Measurements from ENCODE around the gene CCDC187.

The CCDC187 gene

DNA sequence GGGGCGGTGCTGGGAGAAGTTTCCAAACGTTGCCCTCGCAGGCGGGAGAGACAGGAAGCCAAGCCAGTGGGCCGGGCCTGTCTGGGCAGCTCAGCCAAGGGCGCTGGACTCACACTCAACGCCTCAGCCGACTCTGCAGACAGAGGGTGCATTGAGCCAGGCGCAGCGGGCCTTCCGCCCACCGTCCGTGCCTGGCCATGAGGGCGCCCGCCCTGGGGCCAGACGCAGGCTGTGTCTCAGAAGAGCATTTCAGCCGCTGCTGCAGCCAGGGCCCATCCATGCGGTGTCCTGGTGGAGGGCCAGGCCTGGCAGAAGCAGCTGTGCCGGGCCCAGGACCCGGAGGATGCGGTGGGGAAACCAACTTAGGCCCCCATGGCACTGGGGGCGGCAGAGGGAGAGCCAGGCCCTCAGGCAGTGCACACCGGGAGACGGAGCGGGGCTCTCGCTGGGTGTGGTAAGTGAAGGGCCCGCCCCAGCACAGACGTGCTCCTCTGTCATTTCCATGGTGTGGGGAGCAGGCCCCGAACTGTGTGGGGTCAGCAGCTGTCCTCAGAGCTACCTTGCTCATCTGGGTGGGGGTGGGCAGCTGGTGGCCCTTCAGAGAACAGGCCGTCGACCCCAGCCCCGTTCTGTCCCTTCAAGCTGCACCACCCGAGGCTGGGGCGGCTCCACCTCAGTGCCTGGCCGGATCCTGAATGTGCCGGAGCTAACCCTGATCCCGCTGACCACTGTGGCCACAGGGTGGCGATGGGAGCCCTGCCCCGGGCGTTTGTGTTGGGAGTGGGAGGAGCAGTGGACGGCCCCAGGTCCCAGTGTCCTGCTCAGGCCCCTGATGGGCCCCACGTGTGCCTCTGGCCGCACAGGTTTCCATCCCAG is 41.6 kb upstream of the CCDC187 start:
- FAIRE-seq (no peak), DNase-seq (ENCODE audit: insufficient read length, low spot score) (no peak)
- no peak for TF ChIP-seq TAF1 (IDR thresholded peaks at IDR 0.05; ENCODE audit: low read depth, low read length)
- TF ChIP-seq POLR2AphosphoS5 (IDR thresholded peaks at IDR 0.05; ENCODE audit: low read depth, low read length): no peak
- TF ChIP-seq POLR2A (IDR thresholded peaks at IDR 0.05; ENCODE audit: low read depth, low read length): no peak
- TF ChIP-seq SPI1 (IDR thresholded peaks at IDR 0.05; ENCODE audit: low read depth, low read length): no peak
- no peak for TF ChIP-seq PAX5 (IDR thresholded peaks at IDR 0.05; ENCODE audit: insufficient read depth, low read length, severe bottlenecking)
- no peak for TF ChIP-seq POU2F2 (IDR thresholded peaks at IDR 0.05; ENCODE audit: low read depth, low read length)

DNA sequence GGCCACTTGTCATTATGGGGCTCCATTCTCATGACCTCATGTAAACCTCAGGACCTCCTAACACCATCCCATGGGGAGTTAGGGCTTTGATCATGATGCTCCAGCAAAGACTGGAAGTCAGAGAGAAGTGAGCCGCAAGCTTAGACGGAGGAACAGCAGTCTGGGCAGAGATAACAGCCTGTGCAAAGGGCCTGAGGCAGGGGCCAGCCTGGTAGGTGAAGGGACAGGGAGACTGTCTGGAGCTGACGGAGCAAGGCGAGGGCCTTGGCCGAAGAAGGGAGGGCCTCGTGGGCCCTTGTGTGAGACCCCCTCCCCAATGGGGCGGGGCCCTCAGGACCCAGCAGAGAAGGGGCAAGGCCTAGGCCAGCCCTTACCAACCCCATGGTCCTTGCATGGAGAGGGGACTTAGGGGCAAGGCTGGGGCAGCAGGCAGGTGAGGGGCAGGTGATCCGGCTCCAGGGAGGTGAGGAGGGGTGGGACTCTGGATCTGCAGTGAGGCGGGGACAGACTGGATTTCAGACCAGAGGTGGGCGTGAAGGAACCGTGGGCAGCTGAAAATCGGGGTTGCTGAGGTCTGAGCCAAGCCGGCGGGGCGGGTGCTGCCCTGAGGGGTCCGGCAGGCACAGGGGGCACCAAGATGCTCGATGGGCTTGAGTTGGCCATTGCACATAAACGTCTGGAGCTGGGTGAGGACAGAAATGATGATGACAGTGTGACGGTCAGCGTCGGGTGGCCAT is 40.8 kb upstream of the CCDC187 start:
- no peak for FAIRE-seq
- TF ChIP-seq TAF1 (IDR thresholded peaks at IDR 0.05; ENCODE audit: low read depth, low read length): no peak
- TF ChIP-seq SPI1 (IDR thresholded peaks at IDR 0.05; ENCODE audit: low read depth, low read length): no peak
- no peak for TF ChIP-seq POLR2AphosphoS5 (IDR thresholded peaks at IDR 0.05; ENCODE audit: low read depth, low read length)
- no peak for TF ChIP-seq PAX5 (IDR thresholded peaks at IDR 0.05; ENCODE audit: insufficient read depth, low read length, severe bottlenecking)
- no peak for TF ChIP-seq POU2F2 (IDR thresholded peaks at IDR 0.05; ENCODE audit: low read depth, low read length)
- no peak for TF ChIP-seq POLR2A (IDR thresholded peaks at IDR 0.05; ENCODE audit: low read depth, low read length)
- DNase-seq (ENCODE audit: insufficient read length, low spot score): no peak

DNA sequence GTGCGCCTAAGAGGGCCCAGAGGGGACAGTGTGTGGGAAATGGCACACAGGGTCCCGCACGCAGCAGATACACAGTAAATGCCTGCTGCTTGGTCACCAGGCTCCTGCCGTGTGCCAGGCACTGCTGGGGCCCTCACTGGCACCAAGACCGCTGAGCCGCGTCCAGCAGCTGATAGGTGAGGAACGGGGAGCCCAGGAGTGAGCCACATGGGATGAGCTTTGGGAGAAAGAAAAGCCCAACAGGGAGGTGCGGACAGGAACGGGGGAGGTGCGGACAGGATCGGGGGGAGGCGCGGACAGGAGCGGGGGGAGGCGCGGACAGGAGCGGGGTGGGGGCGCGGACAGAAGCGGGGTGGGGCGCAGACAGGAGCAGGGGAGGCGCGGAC is 40.0 kb upstream of the CCDC187 start:
- DNase-seq (ENCODE audit: insufficient read length, low spot score) (no peak), FAIRE-seq (no peak)
- TF ChIP-seq POU2F2 (IDR thresholded peaks at IDR 0.05; ENCODE audit: low read depth, low read length) (no peak), PAX5 (IDR thresholded peaks at IDR 0.05; ENCODE audit: insufficient read depth, low read length, severe bottlenecking) (no peak), SPI1 (IDR thresholded peaks at IDR 0.05; ENCODE audit: low read depth, low read length) (no peak), POLR2A (IDR thresholded peaks at IDR 0.05; ENCODE audit: low read depth, low read length) (no peak), TAF1 (IDR thresholded peaks at IDR 0.05; ENCODE audit: low read depth, low read length) (no peak), POLR2AphosphoS5 (IDR thresholded peaks at IDR 0.05; ENCODE audit: low read depth, low read length) (no peak)

DNA sequence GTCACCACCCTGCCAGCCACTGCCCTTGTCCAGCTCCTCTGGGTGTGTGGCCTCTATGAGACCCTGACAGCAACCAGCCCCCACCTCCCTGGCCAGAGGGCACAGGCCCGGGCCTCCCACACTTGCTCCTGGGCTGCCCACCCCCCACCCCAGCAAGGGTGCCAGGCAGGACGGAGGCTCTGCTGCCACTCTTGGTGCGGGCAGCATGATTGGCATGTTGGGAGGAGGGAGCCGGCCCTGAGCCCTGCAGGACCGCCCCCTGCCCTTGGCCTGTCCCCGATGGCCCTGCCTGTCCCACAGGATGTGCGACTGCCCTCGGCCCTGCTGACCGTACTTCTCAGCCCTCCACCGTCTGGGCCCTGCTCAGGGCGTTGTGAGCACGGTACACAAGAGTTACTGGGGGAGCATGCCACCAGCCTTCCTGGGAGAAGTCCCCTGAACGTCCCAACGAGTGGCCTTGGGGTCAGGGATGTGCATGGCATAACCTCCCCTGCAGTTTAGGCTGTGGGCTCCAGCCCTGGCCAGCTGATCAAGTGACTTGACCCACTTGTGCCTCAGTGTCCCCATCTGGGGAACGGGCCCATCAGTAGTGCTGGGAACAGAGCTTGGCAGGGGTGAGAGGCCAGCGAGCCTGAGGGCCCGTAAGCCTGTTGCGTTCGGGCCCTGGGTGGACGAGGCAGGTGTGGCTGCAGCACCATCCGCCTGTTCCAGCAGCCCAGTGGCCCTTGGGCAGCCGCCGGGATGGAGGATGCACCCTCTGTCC is 39.4 kb upstream of the CCDC187 start:
- DNase-seq (ENCODE audit: insufficient read length, low spot score) (no peak), FAIRE-seq (no peak)
- no peak for TF ChIP-seq SPI1 (IDR thresholded peaks at IDR 0.05; ENCODE audit: low read depth, low read length)
- TF ChIP-seq PAX5 (IDR thresholded peaks at IDR 0.05; ENCODE audit: insufficient read depth, low read length, severe bottlenecking): no peak
- no peak for TF ChIP-seq POLR2AphosphoS5 (IDR thresholded peaks at IDR 0.05; ENCODE audit: low read depth, low read length)
- TF ChIP-seq TAF1 (IDR thresholded peaks at IDR 0.05; ENCODE audit: low read depth, low read length): no peak
- TF ChIP-seq POLR2A (IDR thresholded peaks at IDR 0.05; ENCODE audit: low read depth, low read length): no peak

DNA sequence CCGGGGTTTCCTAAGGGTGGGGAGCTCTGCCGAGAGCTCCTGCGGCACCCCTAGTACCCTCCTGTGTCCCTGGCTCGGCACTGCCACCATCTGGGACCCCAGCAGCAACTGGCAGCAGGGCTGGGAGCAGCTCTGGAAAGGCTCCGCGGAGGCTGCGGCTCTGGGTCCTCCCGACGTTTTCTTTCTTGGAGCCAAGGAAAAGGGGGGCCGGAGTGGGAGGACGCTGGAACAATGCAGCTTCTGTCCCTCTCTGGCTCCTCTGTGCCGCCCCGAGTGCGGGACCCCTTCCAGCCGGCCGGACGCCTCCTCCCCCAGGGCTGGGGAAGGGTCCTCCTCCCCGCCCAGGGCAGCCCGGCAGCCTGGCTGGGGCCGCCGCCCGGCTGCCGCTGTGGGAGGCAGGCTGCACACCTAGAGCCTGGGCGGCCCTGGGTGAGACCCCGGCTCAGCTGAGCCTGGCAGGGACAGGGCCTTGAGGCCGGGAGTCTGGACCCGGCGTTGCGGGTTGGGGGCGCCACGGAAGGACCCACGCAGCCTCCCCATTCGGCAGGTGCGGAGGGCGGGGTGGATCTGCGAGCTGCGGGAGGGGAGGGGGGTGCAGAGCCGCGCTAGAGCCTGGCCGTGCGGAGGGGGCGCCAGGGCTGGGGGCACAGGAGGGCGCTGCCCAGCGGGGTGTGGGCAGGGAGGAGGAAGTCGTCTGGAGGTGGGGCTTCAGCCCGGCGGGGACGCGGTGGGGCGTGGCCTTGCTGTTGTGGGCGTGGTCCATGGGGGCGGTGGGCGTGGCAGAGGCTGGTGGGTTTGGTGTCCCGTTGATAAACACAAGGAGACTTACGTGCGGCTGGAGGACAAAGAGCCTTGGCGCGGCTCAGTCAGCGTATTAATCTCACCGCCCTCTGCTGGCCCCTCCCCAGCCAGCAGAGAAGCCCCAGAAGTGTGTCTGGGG is 38.6 kb upstream of the CCDC187 start:
- peak; percentile 80 for DNase-seq (ENCODE audit: insufficient read length, low spot score)
- TF ChIP-seq SPI1 (IDR thresholded peaks at IDR 0.05; ENCODE audit: low read depth, low read length) (no peak), POU2F2 (IDR thresholded peaks at IDR 0.05; ENCODE audit: low read depth, low read length) (no peak), PAX5 (IDR thresholded peaks at IDR 0.05; ENCODE audit: insufficient read depth, low read length, severe bottlenecking) (no peak), POLR2A (IDR thresholded peaks at IDR 0.05; ENCODE audit: low read depth, low read length) (no peak), POLR2AphosphoS5 (IDR thresholded peaks at IDR 0.05; ENCODE audit: low read depth, low read length) (no peak), TAF1 (IDR thresholded peaks at IDR 0.05; ENCODE audit: low read depth, low read length) (no peak)

DNA sequence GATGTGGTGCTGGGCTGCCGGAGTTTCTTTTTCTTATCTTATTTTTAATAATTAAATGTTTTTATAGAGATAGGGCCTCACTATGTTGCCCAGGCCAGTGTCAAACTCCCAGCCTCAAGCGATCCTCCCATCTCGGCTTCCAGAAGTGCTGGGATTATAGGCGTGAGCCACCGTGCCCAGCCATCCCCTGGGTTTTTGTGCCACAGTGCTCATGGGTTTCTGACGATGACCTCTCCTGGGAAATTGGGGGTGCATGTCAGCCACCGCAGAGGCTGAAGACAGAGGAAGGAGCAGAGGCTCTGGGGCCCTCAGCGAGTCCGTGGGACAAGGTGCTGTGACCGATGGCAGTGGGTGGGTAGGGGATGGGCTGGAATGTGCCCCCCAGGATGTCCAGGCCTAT is 37.9 kb upstream of the CCDC187 start:
- TF ChIP-seq POLR2A (IDR thresholded peaks at IDR 0.05; ENCODE audit: low read depth, low read length) (no peak), POLR2AphosphoS5 (IDR thresholded peaks at IDR 0.05; ENCODE audit: low read depth, low read length) (no peak), SPI1 (IDR thresholded peaks at IDR 0.05; ENCODE audit: low read depth, low read length) (no peak), TAF1 (IDR thresholded peaks at IDR 0.05; ENCODE audit: low read depth, low read length) (no peak), PAX5 (IDR thresholded peaks at IDR 0.05; ENCODE audit: insufficient read depth, low read length, severe bottlenecking) (no peak), POU2F2 (IDR thresholded peaks at IDR 0.05; ENCODE audit: low read depth, low read length) (no peak)
- FAIRE-seq (no peak), DNase-seq (ENCODE audit: insufficient read length, low spot score) (no peak)

More for the DNA sequence above, 38.6 kb upstream of the CCDC187 start:
- no peak for FAIRE-seq

DNA sequence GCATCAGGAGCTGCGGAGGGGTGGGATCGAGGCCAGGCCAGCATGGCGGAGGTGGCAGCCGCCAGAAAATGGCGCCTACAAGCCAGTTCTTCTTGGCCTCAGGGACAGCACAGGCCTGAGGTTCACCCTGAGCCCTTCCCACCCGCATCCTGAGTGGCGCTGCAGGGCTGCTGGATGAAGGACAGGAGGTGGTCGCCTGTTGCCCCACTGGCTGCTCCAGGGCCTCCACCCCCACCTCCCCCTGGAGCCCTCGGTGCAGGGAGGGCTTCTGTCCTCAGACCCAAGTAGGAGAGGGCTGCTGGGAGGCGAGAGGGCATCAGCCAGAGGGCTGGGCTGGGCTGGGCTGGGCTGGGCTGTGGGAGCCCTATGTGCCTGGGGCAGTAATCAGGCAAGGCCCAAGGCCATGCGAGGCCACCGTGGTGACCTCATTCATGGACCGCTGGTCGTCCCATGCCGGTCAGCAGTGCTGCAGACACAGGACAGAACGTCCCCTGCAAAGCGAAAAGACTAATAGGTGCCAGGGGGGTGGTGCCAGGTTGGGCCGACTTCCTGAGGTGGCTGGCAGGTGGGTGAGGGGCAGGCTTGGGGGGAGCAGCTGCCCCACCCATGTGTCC is 37.3 kb upstream of the CCDC187 start:
- FAIRE-seq: no peak
- no peak for DNase-seq (ENCODE audit: insufficient read length, low spot score)
- TF ChIP-seq POU2F2 (IDR thresholded peaks at IDR 0.05; ENCODE audit: low read depth, low read length) (no peak), SPI1 (IDR thresholded peaks at IDR 0.05; ENCODE audit: low read depth, low read length) (no peak), PAX5 (IDR thresholded peaks at IDR 0.05; ENCODE audit: insufficient read depth, low read length, severe bottlenecking) (no peak), TAF1 (IDR thresholded peaks at IDR 0.05; ENCODE audit: low read depth, low read length) (no peak)

Data from GM12891 (cell line).